ENCODE results near the gene TMEM63C. TPM values are rescaled to one million over a fixed set of nuclear protein-coding genes. Genes with fewer than 3 reads are reported as not detected.

Gene TMEM63C
- total and polyA plus RNA-seq, 2 donors (not counting 3 experiments of a cell fraction or from before 2014, with no cell fraction given) = not detected

DNA sequence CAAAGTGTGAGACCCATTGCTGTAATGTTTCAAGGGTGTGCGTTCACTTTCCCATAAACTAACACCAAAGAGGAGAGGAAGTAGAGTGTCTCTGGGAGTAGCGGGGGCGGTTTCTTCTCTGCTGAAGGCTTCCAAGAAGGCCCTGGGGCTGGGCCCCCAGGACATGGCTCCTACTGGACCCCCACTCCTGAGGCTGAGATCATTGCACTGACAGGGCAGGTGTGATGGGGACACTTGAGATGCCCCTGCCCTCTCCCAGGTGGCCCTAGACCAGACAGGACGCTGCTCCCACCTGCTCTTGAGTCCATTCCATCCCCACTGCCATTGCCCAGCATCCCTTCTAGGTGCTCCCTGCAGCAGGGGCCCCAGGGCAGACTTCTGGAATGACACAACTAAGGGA, 20.1 kb downstream of the TMEM63C start:
- DNase-seq (ENCODE audit: low read depth, low spot score) = no peak
- no peaks in the 10 kb centered on the region for H3K36me3 ChIP-seq (ENCODE audit: control insufficient read depth in 2 of 2, extremely low read depth in 1 of 2, insufficient read depth in 2 of 2, low read length in 2 of 2)
- H3K27me3 ChIP-seq (ENCODE audit: control insufficient read depth in 2 of 2, insufficient read depth in 2 of 2, low read length in 2 of 2) = no peaks in the 10 kb centered on the region
- H3K9ac ChIP-seq (replicated peaks; ENCODE audit: extremely low read depth, insufficient read depth, low read length) = no peak overlapping the region
- dilution Hi-C loops (cut with MboI; ENCODE audit: extremely low pct_ligation_motif_present, low sequenced_read_pairs) = no loop called here
- no peaks in the 10 kb centered on the region for H3K79me2 ChIP-seq (ENCODE audit: control insufficient read depth, insufficient read depth, low read length)
- H4K20me1 ChIP-seq (replicated peaks; ENCODE audit: control insufficient read depth, extremely low read depth, insufficient read depth, low read length) = no peaks in the 10 kb centered on the region
- H3K9me1 ChIP-seq (replicated peaks; ENCODE audit: control insufficient read depth, extremely low read depth, insufficient read depth, low read length) = no peaks in the 10 kb centered on the region
- no peaks in the 10 kb centered on the region for H3K9me3 ChIP-seq (replicated peaks; ENCODE audit: control insufficient read depth, insufficient read depth, low read length)
- TF ChIP-seq POLR2A (IDR thresholded peaks at IDR 0.05; ENCODE audit: low read depth, low read length) (no peak), POLR2AphosphoS5 (IDR thresholded peaks at IDR 0.05; ENCODE audit: insufficient read depth, low read depth, low read length) (no peak), EZH2 (IDR thresholded peaks at IDR 0.05; ENCODE audit: borderline replicate concordance, low read depth, low read length, severe bottlenecking) (no peak), MYC (IDR thresholded peaks at IDR 0.05; ENCODE audit: low read depth, low read length) (no peak), FOS (IDR thresholded peaks at IDR 0.05; ENCODE audit: borderline replicate concordance, insufficient read depth, low read length) (no peak), JUN (IDR thresholded peaks at IDR 0.05; ENCODE audit: borderline replicate concordance, insufficient read depth, insufficient read length, low read depth) (no peak), GATA2 (IDR thresholded peaks at IDR 0.05; ENCODE audit: insufficient read depth, insufficient read length, low read depth, low read length) (no peak)
- TF ChIP-seq, protein P1, sequence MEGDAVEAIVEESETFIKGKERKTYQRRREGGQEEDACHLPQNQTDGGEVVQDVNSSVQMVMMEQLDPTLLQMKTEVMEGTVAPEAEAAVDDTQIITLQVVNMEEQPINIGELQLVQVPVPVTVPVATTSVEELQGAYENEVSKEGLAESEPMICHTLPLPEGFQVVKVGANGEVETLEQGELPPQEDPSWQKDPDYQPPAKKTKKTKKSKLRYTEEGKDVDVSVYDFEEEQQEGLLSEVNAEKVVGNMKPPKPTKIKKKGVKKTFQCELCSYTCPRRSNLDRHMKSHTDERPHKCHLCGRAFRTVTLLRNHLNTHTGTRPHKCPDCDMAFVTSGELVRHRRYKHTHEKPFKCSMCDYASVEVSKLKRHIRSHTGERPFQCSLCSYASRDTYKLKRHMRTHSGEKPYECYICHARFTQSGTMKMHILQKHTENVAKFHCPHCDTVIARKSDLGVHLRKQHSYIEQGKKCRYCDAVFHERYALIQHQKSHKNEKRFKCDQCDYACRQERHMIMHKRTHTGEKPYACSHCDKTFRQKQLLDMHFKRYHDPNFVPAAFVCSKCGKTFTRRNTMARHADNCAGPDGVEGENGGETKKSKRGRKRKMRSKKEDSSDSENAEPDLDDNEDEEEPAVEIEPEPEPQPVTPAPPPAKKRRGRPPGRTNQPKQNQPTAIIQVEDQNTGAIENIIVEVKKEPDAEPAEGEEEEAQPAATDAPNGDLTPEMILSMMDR (IDR thresholded peaks at IDR 0.05; ENCODE audit: extremely low read depth in 1 of 2, insufficient read depth in 1 of 2, low read depth in 1 of 2, low read length in 2 of 2) = no peak
- TF ChIP-seq, protein P2, sequence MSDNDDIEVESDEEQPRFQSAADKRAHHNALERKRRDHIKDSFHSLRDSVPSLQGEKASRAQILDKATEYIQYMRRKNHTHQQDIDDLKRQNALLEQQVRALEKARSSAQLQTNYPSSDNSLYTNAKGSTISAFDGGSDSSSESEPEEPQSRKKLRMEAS (IDR thresholded peaks at IDR 0.05; ENCODE audit: insufficient read depth, insufficient read length) = no peak
- no peak overlapping the region for H3K4me3 ChIP-seq (replicated peaks in 1 of 3; ENCODE audit: insufficient read depth in 1 of 3, low read depth in 1 of 3, low read length in 3 of 3)
- no peak overlapping the region for H3K4me2 ChIP-seq (ENCODE audit: insufficient read depth, low read length)
- no TSS peak for BruUV-seq (replicated peaks)
- no peak for FAIRE-seq
- no peak overlapping the region for H2AFZ ChIP-seq (ENCODE audit: low read depth, low read length)
- no peaks in the 10 kb centered on the region for H3K4me1 ChIP-seq (ENCODE audit: control insufficient read depth, extremely low read depth, insufficient read depth, low read length)
- ChIA-PET CTCF (no interaction called here), POLR2A (no interaction called here)
- H3K27ac ChIP-seq (ENCODE audit: insufficient read depth, low read depth, low read length) = no peak overlapping the region
- intact Hi-C loops (cut with micrococcal nuclease) = no loop called here
